B cell (primary cell): ENCODE measurements around the gene CDC25A. TPM values are rescaled to one million over a fixed set of nuclear protein-coding genes. Genes with fewer than 3 reads are reported as not detected.

Experiments used
- ATAC-seq: fragments of 200-7000 bp; cut with Tn5 transposase; one replicate; pipeline ENCODE4 v1.10.0; 2021; ENCODE audit warnings: low read depth, mild to moderate bottlenecking, moderate number of reproducible peaks, moderate library complexity
- CTCF ChIA-PET: fragments of 350-600 bp; sonication (Branson Sonifier 250); formaldehyde crosslinking; loops from one replicate; lab custom pipeline; 2021; ENCODE audit warnings: antibody characterized with exemption, inconsistent platforms; lab: Charles Lee
- POLR2A ChIA-PET: fragments of 350-600 bp; sonication (Branson Sonifier 250); formaldehyde crosslinking; loops from one replicate; lab custom pipeline; 2021; ENCODE audit warnings: antibody characterized with exemption; lab: Charles Lee
- DNase-seq: peaks from one replicate; pipeline ENCODE4 v3.0.0; 2013
- H2AFZ ChIP-seq: 2 replicates; pipeline ENCODE4 v1.6.1; 2012; ENCODE audit warnings: mild to moderate bottlenecking, low read depth, low read length; ENCODE audit not compliant: insufficient read depth, poor library complexity, severe bottlenecking
- H3K27ac ChIP-seq, 2 donors: 1 replicate in 1 of 2; 2 replicates in 1 of 2; pipeline ENCODE4 v1.5.1; 2012 to 2013; ENCODE audit warnings: low read length in 2 of 2, mild to moderate bottlenecking in 2 of 2, moderate library complexity in 1 of 2
- H3K27me3 ChIP-seq, 4 experiments: fragments of 200-600 bp in 1 of 4; sonication (generic) in 1 of 4; replicated peaks in 1 of 4; 1 replicate in 2 of 4; 2 replicates in 2 of 4; pipeline versions ENCODE4 v1.6.1 to v1.7.0; 2013 to 2016; ENCODE audit warnings: low read length in 3 of 4, mild to moderate bottlenecking in 2 of 4, mixed read lengths in 1 of 4, moderate library complexity in 1 of 4; ENCODE audit not compliant: insufficient read depth in 4 of 4, control insufficient read depth in 3 of 4; ENCODE audit errors: control extremely low read depth in 1 of 4
- H3K36me3 ChIP-seq, 2 experiments: replicated peaks in 1 of 2; 1 replicate in 1 of 2; 2 replicates in 1 of 2; pipeline versions ENCODE4 v1.6.1 to v1.7.1; 2013; ENCODE audit warnings: low read length in 1 of 2; ENCODE audit not compliant: insufficient read depth in 2 of 2, control insufficient read depth in 1 of 2; ENCODE audit errors: control extremely low read depth in 1 of 2, extremely low read depth in 1 of 2
- H3K4me1 ChIP-seq, 2 donors: fragments of 200-600 bp in 1 of 2; sonication (generic) in 1 of 2; 1 replicate in 1 of 2; 2 replicates in 1 of 2; pipeline versions ENCODE4 v1.5.1 to v1.6.1; 2013 to 2017; ENCODE audit warnings: low read length in 2 of 2; ENCODE audit not compliant: control insufficient read depth in 2 of 2, insufficient read depth in 2 of 2
- H3K4me2 ChIP-seq: replicated peaks from 2 replicates; pipeline ENCODE3; 2012; ENCODE audit warnings: mild to moderate bottlenecking, low read depth, low read length; ENCODE audit not compliant: poor library complexity, severe bottlenecking
- H3K4me3 ChIP-seq, 5 experiments: fragments of 200-600 bp in 1 of 5; sonication (generic) in 1 of 5; 1 replicate in 3 of 5; 2 replicates in 2 of 5; pipeline versions ENCODE4 v1.5.1 to v1.7.0; 2011 to 2016; ENCODE audit warnings: low read length in 4 of 5, mild to moderate bottlenecking in 4 of 5, low read depth in 2 of 5, control low read depth in 1 of 5, moderate library complexity in 1 of 5; ENCODE audit not compliant: insufficient read depth in 1 of 5; ENCODE audit errors: control extremely low read depth in 1 of 5, extremely low read depth in 1 of 5
- H3K79me2 ChIP-seq: fragments of 200-600 bp; sonication (generic); one replicate; pipeline ENCODE4 v1.6.0; 2016; ENCODE audit warnings: low read length; ENCODE audit not compliant: control insufficient read depth, insufficient read depth
- H3K9ac ChIP-seq: fragments of 200-600 bp; sonication (generic); 2 replicates; pipeline ENCODE4 v1.6.1; 2017; ENCODE audit warnings: mild to moderate bottlenecking, low read length, moderate library complexity
- H3K9me3 ChIP-seq, 3 donors: one replicate each; pipeline versions ENCODE4 v1.6.1 to v1.7.1; 2013; ENCODE audit warnings: low read length in 2 of 3; ENCODE audit not compliant: control insufficient read depth in 2 of 3, insufficient read depth in 1 of 3; ENCODE audit errors: control extremely low read depth in 1 of 3
- H4K20me1 ChIP-seq: 2 replicates; pipeline ENCODE4 v1.6.0; 2012; ENCODE audit warnings: mild to moderate bottlenecking, low read length; ENCODE audit not compliant: insufficient read depth, control insufficient read depth, poor library complexity, severe bottlenecking
- H3K27ac Mint-ChIP-seq: one replicate; pipeline ENCODE4 v1.8.0; 2021; ENCODE audit warnings: mixed read lengths
- H3K27me3 Mint-ChIP-seq: one replicate; pipeline ENCODE4 v1.8.0; 2021; ENCODE audit warnings: mixed read lengths
- H3K4me1 Mint-ChIP-seq: one replicate; pipeline ENCODE4 v1.8.0; 2021; ENCODE audit warnings: mixed read lengths
- H3K4me3 Mint-ChIP-seq: one replicate; pipeline ENCODE4 v1.8.0; 2021; ENCODE audit warnings: mixed read lengths
- H3K9me3 Mint-ChIP-seq: one replicate; pipeline ENCODE4 v1.8.0; 2022; ENCODE audit warnings: mixed read lengths; ENCODE audit not compliant: insufficient read depth
- EZH2 ChIP-seq: IDR thresholded peaks from 2 replicates; pipeline ENCODE4 v1.6.1; 2012; ENCODE audit warnings: borderline replicate concordance, low read depth, mild to moderate bottlenecking, moderate library complexity, low read length; ENCODE audit not compliant: insufficient read depth, poor library complexity, severe bottlenecking
- WGBS: methylation state at CpG from one replicate; pipeline ENCODE4 v1.1.5; 2013; ENCODE audit warnings: missing lambda C conversion rate; ENCODE audit not compliant: insufficient coverage; 5-methylcytosine and 5-hydroxymethylcytosine counted together
- intact Hi-C: fragments of 100-400 bp; cut with micrococcal nuclease; formaldehyde crosslinking; loops from one replicate; pipeline ENCODE4 v1.10.0; 2022
- polyA plus RNA-seq: library from polyadenylated mRNA; depleted of rRNA; stranded (reverse); fragments of >200 nt; gene quantifications from 2 replicates; pipeline ENCODE4 v1.2.3, GENCODE V29; 2012
- total RNA-seq, 2 donors: library from RNA; stranded (reverse); fragments of 120-200 nt in 1 of 2; gene quantifications; 1 replicate in 1 of 2; 2 replicates in 1 of 2; pipeline versions ENCODE4 v1.2.3 to v1.2.4, GENCODE V29; 2013 to 2022
- TF ChIP-seq, protein P1 (sequence below): fragments of 200-600 bp; IDR thresholded peaks from one replicate; pipeline ENCODE4 v1.8.0; 2022; ENCODE audit warnings: antibody characterized with exemption, mild to moderate bottlenecking

CDC25A gene
- total and polyA plus RNA-seq, 2 donors (not counting 1 experiment from before 2014, with no cell fraction given), result 0.07 to 0.27 TPM

- Mint-ChIP-seq H3K4me3 (no peak overlapping the region), H3K4me1 (peaks cover 2% of the 10 kb centered on the region), H3K9me3 (no peaks in the 10 kb centered on the region), H3K27me3 (no peaks in the 10 kb centered on the region), H3K27ac (no peak overlapping the region)
- Histone ChIP-seq H3K36me3 (no peaks in the 10 kb centered on the region), H3K4me3 (no peak overlapping the region), H3K9me3 (no peaks in the 10 kb centered on the region), H3K9ac (no peak overlapping the region), H2AFZ (no peak overlapping the region), H4K20me1 (no peaks in the 10 kb centered on the region), H3K4me2 (no peak overlapping the region), H3K79me2 (no peaks in the 10 kb centered on the region), H3K27ac (no peak overlapping the region), H3K4me1 (no peaks in the 10 kb centered on the region), H3K27me3 (no peaks in the 10 kb centered on the region)
- 95% methylated on average over 3 of the region's 4 CpGs for WGBS
- POLR2A ChIA-PET, result no interaction called here
- no peak for ATAC-seq
- DNase-seq, result no peak
- CTCF ChIA-PET, result interaction anchor here (0.6 kb wide), 1 partner anchor 1005 kb away, joined by 3 read pairs; no protein-coding TSS in a partner anchor
- TF ChIP-seq, protein P1, sequence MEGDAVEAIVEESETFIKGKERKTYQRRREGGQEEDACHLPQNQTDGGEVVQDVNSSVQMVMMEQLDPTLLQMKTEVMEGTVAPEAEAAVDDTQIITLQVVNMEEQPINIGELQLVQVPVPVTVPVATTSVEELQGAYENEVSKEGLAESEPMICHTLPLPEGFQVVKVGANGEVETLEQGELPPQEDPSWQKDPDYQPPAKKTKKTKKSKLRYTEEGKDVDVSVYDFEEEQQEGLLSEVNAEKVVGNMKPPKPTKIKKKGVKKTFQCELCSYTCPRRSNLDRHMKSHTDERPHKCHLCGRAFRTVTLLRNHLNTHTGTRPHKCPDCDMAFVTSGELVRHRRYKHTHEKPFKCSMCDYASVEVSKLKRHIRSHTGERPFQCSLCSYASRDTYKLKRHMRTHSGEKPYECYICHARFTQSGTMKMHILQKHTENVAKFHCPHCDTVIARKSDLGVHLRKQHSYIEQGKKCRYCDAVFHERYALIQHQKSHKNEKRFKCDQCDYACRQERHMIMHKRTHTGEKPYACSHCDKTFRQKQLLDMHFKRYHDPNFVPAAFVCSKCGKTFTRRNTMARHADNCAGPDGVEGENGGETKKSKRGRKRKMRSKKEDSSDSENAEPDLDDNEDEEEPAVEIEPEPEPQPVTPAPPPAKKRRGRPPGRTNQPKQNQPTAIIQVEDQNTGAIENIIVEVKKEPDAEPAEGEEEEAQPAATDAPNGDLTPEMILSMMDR, result no peak
- TF ChIP-seq EZH2, result no peak
- intact Hi-C loops, result no loop called here
These were observed 68.6 kb downstream of the CDC25A start for GRCh38 chr3:48119505-48120193.

DNA sequence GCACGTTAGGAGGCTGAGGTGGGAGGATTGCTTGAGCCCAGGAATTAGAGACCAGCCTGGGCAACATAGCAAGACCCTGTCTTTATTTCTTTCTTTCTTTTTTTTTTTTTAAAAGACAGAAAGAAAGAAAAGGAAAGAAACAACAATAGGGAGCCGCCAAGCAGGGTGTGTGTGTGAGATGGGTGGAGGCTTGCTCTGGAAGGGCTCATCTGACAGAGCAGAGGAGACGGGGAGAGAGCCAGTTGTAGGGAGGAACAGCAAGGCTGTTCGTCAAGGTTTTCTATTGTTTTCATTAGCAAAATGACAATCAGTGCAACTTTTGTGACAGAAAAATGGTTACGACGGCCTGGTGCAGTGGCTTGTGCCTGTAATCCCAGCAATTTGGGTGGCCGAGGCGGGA, 69.3 kb downstream of the CDC25A start:
- Histone ChIP-seq H3K36me3 (no peaks in the 10 kb centered on the region), H3K27ac (no peak overlapping the region), H3K4me3 (no peak overlapping the region), H3K4me2 (no peak overlapping the region), H3K4me1 (no peaks in the 10 kb centered on the region), H3K9me3 (no peaks in the 10 kb centered on the region), H3K9ac (no peak overlapping the region), H3K27me3 (no peaks in the 10 kb centered on the region), H3K79me2 (no peaks in the 10 kb centered on the region), H2AFZ (no peak overlapping the region), H4K20me1 (no peaks in the 10 kb centered on the region)
- no peak for ATAC-seq
- Mint-ChIP-seq H3K4me3 (no peak overlapping the region), H3K27me3 (no peaks in the 10 kb centered on the region), H3K27ac (no peak overlapping the region), H3K4me1 (peaks cover 2% of the 10 kb centered on the region), H3K9me3 (no peaks in the 10 kb centered on the region)
- WGBS, result 99% methylated on average over 6 of the region's 8 CpGs
- POLR2A ChIA-PET, result no interaction called here
- CTCF ChIA-PET, result no interaction called here
- no peak for DNase-seq
- intact Hi-C loops, result no loop called here
- TF ChIP-seq, protein P1, result no peak
